ENCODE measurements around the gene MUC20. TPM values are rescaled to one million over a fixed set of nuclear protein-coding genes. Genes with fewer than 3 reads are reported as not detected.
A peak's percentile ranks its signal among the peaks of the same experiment; 100 is the strongest.

MUC20 gene
- total RNA-seq, 1 donor from 2014 or later: 84.4 TPM

GRCh38 chr3:195755791-195756676 lies 35.3 kb downstream of the MUC20 start:
- DNase-seq (ENCODE audit: low spot score): no peak

DNA sequence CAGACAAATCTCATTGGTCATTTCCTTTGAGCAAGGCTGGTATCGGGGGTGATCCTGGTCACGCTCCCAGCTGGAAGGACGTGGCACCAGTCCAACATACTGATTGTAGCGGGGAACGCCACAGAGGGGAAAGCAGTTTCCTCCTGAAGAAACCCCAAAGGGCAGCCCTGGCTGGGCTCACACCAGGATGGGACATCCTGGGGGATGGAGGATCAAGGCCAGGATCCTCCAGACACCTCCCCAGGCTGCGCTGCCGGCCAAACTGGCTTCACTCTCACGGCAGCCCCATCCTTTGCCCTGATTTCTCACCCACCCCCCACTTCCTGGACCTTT lies 36.6 kb downstream of the MUC20 start:
- DNase-seq (ENCODE audit: low spot score): no peak

DNA sequence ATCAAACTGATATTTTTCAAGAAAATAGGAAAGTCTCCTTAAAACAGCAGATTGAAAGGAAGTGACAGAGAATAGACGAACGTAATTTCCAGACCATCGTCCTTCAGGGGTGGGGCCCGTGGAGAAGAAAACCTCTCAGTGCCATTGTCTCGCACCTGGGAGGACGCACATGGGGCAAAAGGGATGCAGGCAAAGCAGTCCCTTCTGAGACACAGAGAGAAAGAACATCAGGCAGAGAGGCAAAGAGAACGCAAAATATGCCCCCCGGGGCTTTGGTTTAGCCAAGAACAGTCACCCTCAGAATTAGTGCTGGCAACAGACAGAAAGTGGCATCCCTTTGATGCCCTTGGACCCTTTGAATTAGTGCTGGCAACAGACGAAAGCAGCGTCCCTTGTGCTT lies 37.0 kb downstream of the MUC20 start:
- DNase-seq (ENCODE audit: low spot score): no peak

DNA sequence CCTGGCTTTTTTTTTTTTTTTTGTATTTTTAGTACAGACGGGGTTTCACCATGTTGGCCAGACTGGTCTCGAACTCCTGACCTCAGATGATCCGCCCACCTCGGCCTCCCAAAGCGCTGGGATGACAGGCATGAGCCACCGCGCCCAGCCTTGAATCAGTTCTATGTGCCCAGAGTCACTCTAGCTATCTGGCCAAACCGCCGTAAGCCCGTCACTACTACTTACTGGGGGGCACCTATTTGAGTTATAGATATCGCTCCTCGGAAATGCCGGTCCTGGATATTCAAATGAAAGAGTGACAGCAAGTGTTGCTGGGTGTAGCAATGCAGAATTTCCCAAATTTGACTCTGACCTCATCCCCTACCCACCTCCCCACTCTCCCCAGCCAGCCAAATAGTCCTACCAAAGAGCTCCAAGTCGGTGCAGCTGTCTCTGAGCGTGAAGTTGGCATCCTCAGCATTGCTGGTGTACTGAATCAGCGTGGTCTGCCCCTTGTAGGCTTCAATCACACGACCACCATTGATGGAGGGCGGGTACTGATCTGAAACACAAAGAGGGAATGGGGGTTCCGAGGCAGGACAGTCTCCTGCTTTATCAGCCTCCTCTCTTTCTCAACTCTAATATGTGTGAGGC lies 38.1 kb downstream of the MUC20 start:
- no peak for DNase-seq (ENCODE audit: low spot score)

DNA sequence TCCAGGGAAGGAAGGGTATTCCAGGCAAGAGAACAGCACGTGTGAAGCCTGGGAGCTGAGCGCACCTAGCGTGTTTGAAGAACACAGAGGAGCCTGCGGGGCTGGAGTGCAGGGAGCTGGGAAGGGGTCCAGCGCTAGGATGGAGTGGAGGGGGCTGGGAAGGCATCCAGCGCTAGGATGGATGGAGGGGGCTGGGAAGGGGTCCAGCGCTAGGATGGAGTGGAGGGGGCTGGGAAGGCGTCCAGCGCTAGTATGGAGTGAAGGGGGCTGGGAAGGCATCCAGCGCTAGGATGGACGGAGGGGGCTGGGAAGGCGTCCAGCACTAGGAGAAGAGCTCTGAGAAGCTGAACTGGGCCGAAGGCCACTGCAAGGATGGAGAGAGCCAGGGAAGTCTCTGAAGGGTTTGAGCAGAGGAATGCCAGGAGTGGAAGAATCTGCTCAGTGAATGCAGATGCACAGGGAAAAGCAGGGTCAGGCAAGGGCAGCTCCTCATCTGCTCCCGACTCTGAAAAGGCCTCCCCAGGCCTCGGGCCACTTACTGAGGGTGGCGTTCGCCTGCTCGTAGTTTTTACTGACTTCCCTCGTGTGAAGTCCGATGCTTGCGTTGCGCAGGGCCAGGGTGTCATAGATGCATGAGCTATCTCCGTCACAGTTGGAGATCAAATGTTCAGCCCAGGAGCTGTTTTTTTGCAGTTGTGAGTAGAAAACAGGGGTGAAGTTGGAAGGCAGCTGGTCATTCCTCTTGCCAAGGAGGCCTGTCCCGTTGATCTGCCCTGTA lies 39.8 kb downstream of the MUC20 start:
- DNase-seq (ENCODE audit: low spot score): no peak

DNA sequence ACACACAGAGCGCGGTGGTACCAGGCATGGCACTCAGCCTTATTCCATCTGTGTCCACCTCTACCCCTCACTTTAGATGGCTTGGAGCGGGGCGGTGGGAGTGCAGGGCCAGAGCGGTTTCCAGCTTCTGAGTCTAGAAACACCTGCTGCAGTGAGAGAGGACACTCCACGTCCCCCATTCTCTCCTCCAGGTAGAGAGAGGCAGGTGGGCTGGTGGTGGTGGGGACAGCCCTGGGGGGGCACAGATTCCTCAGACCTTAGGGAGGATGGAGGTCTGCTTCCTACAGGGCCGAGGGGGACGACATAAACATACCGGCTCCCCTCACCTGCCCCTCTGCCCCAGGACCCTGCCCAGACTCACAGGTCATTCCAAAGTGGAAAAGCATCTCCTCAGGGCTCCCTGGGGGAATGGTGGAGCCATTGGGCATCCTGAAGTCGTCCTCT lies 40.4 kb downstream of the MUC20 start:
- DNase-seq (ENCODE audit: low spot score): no peak

- no peak for DNase-seq (ENCODE audit: low spot score)
These were observed 40.9 kb downstream of the MUC20 start for GRCh38 chr3:195761567-195762248.

DNA sequence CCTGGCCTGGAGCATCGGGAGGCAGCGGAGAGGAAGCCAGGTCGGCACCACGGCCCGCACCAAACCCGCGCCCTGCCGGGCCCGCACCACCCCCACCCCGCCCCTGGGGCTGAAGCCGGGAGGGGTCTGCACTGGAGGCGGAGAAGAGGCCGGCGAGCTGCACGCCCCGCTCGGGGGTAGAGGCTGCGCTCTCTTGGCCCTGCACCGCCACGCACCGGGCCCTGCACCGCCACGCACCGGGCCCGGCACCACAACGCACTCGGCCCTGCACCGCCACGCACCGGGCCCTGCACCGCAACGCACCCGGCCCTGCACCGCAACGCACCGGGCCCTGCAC lies 41.4 kb downstream of the MUC20 start:
- no peak for DNase-seq (ENCODE audit: low spot score)

GRCh38 chr3:195762611-195763010 lies 41.8 kb downstream of the MUC20 start:
- no peak for DNase-seq (ENCODE audit: low spot score)

DNA sequence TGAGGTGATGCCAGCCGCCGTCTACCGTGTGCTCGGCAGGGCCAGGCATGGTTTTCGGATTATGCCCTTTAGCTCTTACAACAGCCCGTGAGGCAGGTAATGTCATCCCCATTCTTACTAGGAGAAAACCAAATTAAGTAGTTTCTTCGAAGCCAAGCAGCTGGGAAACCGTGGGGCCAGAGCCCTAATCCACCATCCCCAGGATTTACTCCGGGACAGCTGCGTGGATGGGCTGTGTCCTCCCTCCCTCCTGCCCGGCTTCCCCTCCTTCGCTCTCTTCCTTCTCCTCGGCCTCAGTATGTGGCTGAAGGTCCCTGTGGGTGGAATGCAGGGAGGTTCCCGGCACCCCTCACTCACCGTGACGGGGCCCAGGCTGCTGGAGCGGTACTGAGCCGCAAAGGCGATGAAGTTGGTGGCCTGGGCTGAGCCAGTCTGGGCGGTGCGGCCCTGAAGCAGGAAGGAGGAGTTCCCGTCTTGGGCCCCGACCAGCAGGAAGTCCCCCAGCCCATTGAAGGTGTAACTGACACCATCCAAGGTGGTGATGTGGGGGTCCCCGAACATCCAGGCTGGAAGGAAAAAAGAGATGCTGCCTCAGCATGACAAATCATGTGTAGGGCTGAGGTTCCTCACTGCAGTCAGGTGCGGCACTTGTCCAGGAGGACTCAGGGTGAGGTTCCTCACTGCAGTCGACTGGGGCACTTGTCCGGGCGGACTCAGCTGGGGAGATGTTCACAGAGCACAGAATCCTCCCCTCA lies 42.5 kb downstream of the MUC20 start:
- no peak for DNase-seq (ENCODE audit: low spot score)

GRCh38 chr3:195763843-195764825 lies 43.4 kb downstream of the MUC20 start:
- no peak for DNase-seq (ENCODE audit: low spot score)

DNA sequence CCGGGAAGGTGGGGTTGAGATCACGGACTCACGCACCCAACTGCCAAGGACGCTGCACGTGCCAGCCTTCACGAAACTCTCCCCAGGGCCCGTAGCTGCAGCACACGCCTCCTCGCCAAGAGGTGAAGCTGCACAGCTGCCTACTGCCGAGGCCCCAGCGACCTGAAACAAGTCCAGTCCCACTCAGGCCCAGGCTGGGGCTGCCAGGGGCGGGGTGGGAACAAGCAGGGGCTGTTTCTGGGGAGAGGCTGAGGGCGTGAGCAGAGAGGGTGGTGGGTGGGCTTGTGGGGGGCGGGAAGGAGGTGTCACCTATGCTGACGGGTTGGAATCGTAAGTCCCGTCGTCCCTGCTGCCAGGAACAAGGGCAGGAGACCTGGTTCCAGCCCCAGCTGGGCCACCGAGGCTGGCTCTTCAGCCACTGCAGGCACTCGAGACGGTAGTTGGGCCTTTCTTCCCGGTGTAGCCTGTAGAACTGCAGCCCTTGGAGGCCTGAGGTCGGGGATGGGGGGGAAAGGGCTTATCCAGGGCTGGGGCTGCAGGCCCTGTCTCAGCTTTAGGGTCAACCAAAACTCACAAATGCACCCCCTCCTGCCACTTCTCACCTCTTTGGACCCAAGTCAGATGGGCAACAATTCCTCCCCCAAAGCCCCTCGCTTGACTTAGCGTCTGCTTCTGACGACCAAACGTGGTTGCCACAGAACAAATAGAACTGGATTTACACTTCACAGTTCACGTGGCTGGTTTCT lies 44.4 kb downstream of the MUC20 start:
- no peak for DNase-seq (ENCODE audit: low spot score)

DNA sequence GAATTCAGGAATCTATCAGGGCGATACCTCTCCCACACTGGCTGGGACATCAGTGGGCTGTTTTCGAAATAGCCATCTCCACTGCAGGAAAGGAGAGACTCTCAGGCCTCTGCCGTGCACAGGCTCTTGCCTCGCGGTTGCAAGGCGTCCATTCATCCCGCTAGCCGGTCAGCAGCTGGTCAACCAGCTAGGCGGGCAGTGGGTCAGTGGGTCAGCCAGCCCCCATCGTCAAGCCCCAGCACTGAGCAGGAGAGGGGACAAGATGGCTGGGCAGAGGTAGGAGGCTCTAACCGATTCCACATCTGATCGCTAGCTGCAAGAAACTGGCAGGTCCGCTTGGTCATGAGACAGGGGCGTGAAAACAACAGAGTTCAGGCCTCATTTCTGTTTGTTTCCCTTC lies 45.9 kb downstream of the MUC20 start:
- DNase-seq (ENCODE audit: low spot score): no peak

DNA sequence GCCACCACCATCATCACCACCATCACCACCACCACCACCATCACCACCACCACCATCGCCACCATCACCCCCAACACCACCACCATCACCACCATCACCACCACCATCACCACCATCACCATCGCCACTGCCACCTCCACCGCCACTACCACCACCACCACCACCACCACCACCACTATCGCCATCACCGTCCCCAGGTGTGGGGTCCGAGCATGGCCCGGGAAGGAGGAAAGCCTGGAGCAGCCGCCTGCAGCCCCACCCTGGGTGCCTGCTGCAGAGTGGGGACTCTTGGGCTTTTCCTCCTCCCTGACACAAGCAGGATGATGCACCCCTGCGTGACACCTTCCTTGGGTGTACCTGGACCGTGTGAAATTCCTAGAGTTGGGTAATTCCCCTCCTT lies 47.0 kb downstream of the MUC20 start:
- no peak for DNase-seq (ENCODE audit: low spot score)

GRCh38 chr3:195768414-195768813 lies 47.6 kb downstream of the MUC20 start:
- DNase-seq (ENCODE audit: low spot score): no peak

DNA sequence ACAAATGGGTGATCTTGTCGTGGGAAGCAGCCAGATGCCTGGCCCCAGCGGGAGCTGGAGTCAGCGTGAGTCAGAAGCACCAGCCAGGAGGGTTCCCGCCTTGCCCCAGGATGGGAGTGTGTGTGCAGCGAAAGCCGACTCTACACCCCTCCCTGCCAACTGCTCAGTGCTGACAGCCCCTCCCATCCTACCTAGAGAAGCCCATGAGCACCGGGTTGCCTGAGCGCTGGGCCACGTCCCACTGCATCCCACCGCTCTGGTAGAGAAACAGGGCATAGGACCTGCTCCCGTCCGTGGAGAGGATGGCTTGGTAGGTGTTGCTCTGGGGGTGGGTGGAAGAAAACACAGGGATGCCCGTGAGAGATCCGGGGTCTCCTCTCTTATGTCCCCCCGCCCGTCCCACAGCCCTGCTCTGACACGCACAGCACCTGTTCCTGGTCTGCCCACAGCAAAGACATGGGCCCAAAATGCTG lies 48.1 kb downstream of the MUC20 start:
- DNase-seq (ENCODE audit: low spot score): no peak

GRCh38 chr3:195769551-195769950 lies 48.8 kb downstream of the MUC20 start:
- no peak for DNase-seq (ENCODE audit: low spot score)

- peak; percentile 38 for DNase-seq (ENCODE audit: low spot score)
These were observed 49.5 kb downstream of the MUC20 start for GRCh38 chr3:195770081-195770840.

Data from ureter (tissue), 1 donor.